ENCODE data around the gene HDAC4.

HDAC4 gene

DNA sequence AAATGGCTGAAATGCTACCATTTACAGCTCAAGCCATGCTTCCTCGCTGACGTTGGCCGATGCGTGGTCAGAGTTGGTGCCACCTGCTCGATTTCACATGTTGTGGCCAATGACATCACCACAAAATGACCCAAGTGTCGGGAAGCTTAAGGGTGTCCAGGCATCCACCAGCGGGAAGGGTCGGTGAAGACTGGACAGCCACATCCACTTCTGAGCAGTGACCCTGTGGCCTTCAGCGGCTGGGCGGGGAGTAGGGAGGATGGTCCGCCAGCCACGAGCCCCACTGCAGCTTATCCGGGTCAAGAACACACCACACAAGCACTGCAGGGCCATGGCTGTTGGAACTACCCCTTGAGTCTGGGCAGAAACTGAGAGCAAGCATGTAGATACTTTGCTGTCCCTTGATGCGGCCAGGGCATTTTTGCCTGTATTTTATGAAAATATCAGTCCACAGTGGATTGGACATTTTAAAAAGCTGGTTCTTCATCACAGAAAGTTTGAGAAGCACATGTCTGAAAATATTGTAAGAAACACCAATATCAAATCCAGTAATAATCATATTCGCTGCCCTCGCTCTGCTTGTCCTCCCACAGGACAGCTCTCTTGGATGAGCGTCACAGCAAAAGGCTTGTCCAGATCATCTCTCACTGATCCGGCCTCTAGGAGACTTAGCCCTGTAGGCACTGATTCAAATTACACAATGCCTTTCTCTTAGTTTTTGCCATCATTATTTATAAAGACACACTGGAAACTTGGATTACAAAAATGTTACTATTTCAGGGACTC, 379.0 kb downstream of the HDAC4 start:
- Mint-ChIP-seq H3K27ac (no peak overlapping the region), H3K27me3 (peaks cover 4% of the 10 kb centered on the region), H3K9me3 (ENCODE audit: low read depth) (no peaks in the 10 kb centered on the region), H3K4me1 (ENCODE audit: low read depth) (no peaks in the 10 kb centered on the region), H3K4me3 (no peak overlapping the region), H3K36me3 (no peaks in the 10 kb centered on the region)

DNA sequence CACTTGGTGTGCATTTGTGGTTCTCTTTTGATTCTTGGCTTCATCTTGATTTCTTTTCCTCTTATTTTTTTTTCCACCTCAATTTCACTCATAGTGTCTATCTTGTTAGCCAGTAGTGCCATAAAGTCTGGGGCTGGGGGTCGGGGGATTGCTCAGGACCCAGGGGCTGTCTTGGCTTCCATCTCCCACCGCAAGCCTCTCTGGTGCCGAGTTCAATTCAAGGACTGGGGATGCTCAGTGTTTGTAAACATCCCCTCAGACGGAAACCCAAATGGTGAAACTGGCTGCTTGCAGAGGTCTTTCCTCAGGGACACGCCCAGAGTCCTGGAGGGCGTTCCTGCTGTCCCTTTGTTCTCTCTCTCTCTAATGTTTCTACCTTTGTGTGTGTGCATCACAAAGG, 379.6 kb downstream of the HDAC4 start:
- no peak overlapping the region for H3K4me3 Mint-ChIP-seq
- peaks cover 4% of the 10 kb centered on the region for H3K27me3 Mint-ChIP-seq
- no peaks in the 10 kb centered on the region for H3K4me1 Mint-ChIP-seq (ENCODE audit: low read depth)
- no peaks in the 10 kb centered on the region for H3K36me3 Mint-ChIP-seq
- no peaks in the 10 kb centered on the region for H3K9me3 Mint-ChIP-seq (ENCODE audit: low read depth)
- H3K27ac Mint-ChIP-seq = no peak overlapping the region

GRCh38 chr2:239020541-239021041, 380.2 kb downstream of the HDAC4 start:
- H3K4me3 Mint-ChIP-seq = no peak overlapping the region
- no peaks in the 10 kb centered on the region for H3K4me1 Mint-ChIP-seq (ENCODE audit: low read depth)
- H3K9me3 Mint-ChIP-seq (ENCODE audit: low read depth) = no peaks in the 10 kb centered on the region
- H3K27ac Mint-ChIP-seq = no peak overlapping the region
- H3K36me3 Mint-ChIP-seq = no peaks in the 10 kb centered on the region
- H3K27me3 Mint-ChIP-seq = peaks cover 8% of the 10 kb centered on the region

GRCh38 chr2:239019183-239019581, 381.6 kb downstream of the HDAC4 start:
- no peak overlapping the region for H3K27ac Mint-ChIP-seq
- H3K36me3 Mint-ChIP-seq = no peaks in the 10 kb centered on the region
- H3K27me3 Mint-ChIP-seq = peaks cover 8% of the 10 kb centered on the region
- no peaks in the 10 kb centered on the region for H3K9me3 Mint-ChIP-seq (ENCODE audit: low read depth)
- no peak overlapping the region for H3K4me3 Mint-ChIP-seq
- H3K4me1 Mint-ChIP-seq (ENCODE audit: low read depth) = no peaks in the 10 kb centered on the region

- no peaks in the 10 kb centered on the region for H3K36me3 Mint-ChIP-seq
- no peak overlapping the region for H3K27ac Mint-ChIP-seq
- peaks cover 8% of the 10 kb centered on the region for H3K27me3 Mint-ChIP-seq
- no peaks in the 10 kb centered on the region for H3K4me1 Mint-ChIP-seq (ENCODE audit: low read depth)
- no peaks in the 10 kb centered on the region for H3K9me3 Mint-ChIP-seq (ENCODE audit: low read depth)
- no peak overlapping the region for H3K4me3 Mint-ChIP-seq
Observed at GRCh38 chr2:239018271-239019182, 382.3 kb downstream of the HDAC4 start.

DNA sequence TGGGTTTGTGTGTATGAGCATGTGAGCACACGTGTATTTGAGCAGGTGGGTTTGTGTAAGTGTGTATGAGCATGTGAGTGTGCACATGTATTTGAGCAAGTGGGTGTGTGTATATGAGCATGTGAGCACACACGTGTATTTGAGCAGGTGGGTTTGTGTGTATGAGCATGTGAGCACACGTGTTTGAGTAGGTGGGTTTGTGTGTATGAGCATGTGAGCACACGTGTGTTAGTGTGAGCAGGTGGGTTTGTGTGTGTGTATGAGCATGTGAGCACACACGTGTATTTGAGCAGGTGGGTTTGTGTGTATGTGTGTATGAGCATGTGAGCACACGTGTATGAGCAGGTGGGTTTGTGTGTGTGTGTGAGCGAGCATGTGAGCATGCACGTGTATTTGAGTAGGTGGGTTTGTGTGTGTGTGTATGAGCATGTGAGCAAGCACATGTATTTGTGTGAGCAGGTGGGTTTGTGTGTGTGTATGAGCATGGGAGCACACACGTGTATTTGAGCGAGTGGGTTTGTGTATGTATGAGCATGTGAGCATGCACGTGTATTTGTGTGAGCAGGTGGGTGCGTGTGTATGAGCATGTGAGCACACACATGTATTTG, 383.2 kb downstream of the HDAC4 start:
- no peak overlapping the region for H3K27ac Mint-ChIP-seq
- H3K27me3 Mint-ChIP-seq = peaks cover 11% of the 10 kb centered on the region
- no peak overlapping the region for H3K4me3 Mint-ChIP-seq
- no peaks in the 10 kb centered on the region for H3K9me3 Mint-ChIP-seq (ENCODE audit: low read depth)
- no peaks in the 10 kb centered on the region for H3K4me1 Mint-ChIP-seq (ENCODE audit: low read depth)
- no peaks in the 10 kb centered on the region for H3K36me3 Mint-ChIP-seq

- H3K27ac Mint-ChIP-seq = no peak overlapping the region
- H3K4me3 Mint-ChIP-seq = no peak overlapping the region
- H3K9me3 Mint-ChIP-seq (ENCODE audit: low read depth) = no peaks in the 10 kb centered on the region
- H3K4me1 Mint-ChIP-seq (ENCODE audit: low read depth) = no peaks in the 10 kb centered on the region
- H3K36me3 Mint-ChIP-seq = no peaks in the 10 kb centered on the region
- peaks cover 10% of the 10 kb centered on the region for H3K27me3 Mint-ChIP-seq
Observed at GRCh38 chr2:239015901-239016675, 384.7 kb downstream of the HDAC4 start.

DNA sequence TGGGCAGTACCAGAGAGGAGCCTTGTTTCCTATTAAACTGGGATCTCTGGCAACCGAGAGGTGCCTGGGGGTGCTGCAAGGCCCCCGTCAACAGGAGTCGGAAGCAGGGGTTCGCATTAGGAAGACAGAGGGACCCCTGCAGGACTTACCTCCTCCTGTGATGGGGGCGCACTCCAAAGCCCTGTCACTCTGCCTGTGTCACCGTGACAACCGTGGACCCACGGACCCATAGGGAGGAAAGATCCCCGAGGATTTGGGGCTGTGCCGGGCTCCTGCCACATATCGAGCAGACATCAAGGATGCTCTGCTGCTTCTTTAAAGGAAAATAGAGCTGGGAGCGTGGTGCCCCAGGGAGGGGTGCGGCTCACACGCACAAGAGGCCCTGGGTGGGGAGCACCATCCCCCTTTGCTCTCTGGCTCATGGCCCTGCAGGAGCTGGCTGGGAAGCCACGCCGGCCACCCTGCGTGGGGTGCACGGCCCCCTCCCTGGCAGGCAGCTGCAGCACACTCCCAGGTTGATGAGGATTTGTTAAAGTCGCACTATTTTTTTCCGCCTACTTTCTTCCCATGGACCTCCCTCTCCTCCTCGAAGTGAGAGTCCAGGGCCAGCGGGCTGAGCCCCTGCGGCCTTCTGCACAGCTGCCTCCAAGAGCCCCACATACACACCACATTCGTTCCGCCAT, 385.5 kb downstream of the HDAC4 start:
- Mint-ChIP-seq H3K36me3 (no peaks in the 10 kb centered on the region), H3K27ac (no peak overlapping the region), H3K4me3 (no peak overlapping the region), H3K4me1 (ENCODE audit: low read depth) (no peaks in the 10 kb centered on the region), H3K27me3 (peaks cover 10% of the 10 kb centered on the region), H3K9me3 (ENCODE audit: low read depth) (no peaks in the 10 kb centered on the region)

DNA sequence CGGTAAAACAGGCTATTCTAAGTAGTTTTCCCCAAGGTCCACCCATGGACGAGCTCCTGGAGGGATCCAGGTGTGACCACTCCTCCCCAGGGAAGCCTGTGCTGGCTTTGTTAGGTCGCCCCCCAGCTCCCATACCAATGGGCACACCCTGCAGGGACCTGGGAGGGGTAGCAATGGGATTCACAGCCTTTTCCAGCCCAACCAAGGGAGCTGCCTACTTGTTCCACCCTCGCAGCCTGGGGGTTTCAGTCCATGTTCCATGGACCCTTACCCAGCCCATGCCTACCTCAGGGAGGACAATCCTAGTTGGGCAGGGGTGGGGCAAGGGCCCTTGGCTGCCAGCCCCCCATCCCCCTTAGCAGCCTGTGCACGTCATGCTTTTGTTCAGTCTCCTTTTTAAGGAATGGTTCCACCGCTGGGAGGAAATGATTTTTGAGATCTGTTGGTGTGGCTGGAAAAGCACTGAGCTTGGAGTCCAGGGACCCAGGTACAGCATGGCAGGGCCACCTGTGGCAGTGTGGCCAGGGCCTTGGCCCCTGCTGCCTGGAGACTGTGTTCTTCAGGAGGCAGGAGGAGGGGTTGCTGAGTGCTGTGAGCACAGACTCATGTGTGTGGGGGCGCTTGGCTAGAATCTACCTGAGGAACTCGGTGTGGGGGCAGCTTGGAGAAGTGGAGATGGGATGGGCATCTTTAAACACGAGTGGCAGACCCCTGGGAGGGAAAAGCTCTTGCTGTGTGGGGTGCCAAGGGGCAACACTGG, 386.2 kb downstream of the HDAC4 start:
- Mint-ChIP-seq H3K27me3 (peaks cover 7% of the 10 kb centered on the region), H3K36me3 (no peaks in the 10 kb centered on the region), H3K27ac (no peak overlapping the region)

GRCh38 chr2:239013678-239013976, 387.2 kb downstream of the HDAC4 start:
- Mint-ChIP-seq H3K4me3 (no peak overlapping the region), H3K27ac (no peak overlapping the region), H3K4me1 (ENCODE audit: low read depth) (no peaks in the 10 kb centered on the region), H3K36me3 (no peaks in the 10 kb centered on the region), H3K9me3 (ENCODE audit: low read depth) (no peaks in the 10 kb centered on the region), H3K27me3 (peaks cover 9% of the 10 kb centered on the region)

More for the DNA sequence above, 386.2 kb downstream of the HDAC4 start:
- H3K4me3 Mint-ChIP-seq = no peak overlapping the region
- no peaks in the 10 kb centered on the region for H3K9me3 Mint-ChIP-seq (ENCODE audit: low read depth)
- H3K4me1 Mint-ChIP-seq (ENCODE audit: low read depth) = no peaks in the 10 kb centered on the region

DNA sequence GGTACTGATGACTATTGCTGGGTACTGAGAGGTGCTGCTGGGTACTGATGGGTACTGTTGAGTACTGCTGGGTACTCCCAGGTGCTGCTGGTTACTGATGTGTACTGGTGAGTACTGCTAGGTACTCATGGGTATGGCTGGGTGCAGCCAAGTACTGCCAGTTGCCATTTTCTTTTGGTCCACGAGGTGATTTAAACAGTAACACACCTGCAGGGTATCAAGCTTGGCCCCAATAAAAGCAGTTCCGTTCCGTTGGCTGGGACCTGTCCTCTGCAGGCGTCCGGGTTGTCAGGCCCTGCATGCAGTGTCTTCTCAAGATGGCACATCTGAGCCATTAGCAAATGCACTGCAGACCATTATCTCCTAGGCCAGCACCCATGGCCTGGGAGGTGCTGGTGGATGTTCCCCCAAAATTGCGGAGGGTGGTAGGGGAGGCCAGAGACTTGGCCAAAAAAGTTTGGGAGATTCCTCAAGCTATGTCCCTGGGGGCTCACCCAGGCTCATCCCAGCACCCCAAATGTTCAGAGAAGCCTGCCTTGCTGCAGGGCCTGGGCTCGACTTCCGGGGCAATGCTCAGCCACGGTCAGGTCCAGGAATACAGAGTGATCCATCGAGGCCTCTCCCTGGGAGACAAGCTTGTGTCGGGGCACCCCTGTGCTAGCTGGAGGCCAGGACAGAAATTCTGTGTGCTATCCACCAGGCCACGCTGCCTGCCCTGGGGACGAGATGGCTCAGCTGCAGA, 387.7 kb downstream of the HDAC4 start:
- Mint-ChIP-seq H3K27me3 (peaks cover 9% of the 10 kb centered on the region), H3K4me1 (ENCODE audit: low read depth) (no peaks in the 10 kb centered on the region), H3K36me3 (no peaks in the 10 kb centered on the region), H3K4me3 (no peak overlapping the region), H3K9me3 (ENCODE audit: low read depth) (no peaks in the 10 kb centered on the region), H3K27ac (no peak overlapping the region)

DNA sequence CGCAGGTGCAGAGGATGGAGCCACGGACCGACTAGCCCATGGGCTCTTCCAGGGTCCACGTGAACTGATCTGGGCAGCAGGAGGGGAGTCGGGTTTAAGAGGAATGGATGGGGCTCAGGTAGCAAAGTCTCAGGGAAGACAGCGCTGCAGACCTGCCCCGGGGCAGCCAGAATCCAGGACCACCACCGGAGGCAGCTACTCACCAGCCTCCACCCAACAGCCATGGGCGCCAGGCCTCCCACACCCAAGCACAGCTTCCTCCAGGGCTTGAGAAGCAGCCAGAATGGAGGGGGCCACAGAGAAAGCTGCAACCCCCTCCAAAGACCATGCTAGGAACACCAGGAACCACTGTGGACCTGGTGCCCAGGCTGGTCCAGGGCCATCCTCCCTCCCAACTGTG, 388.6 kb downstream of the HDAC4 start:
- no peaks in the 10 kb centered on the region for H3K36me3 Mint-ChIP-seq
- peaks cover 12% of the 10 kb centered on the region for H3K27me3 Mint-ChIP-seq
- no peaks in the 10 kb centered on the region for H3K4me1 Mint-ChIP-seq (ENCODE audit: low read depth)
- no peak overlapping the region for H3K27ac Mint-ChIP-seq
- H3K4me3 Mint-ChIP-seq = no peak overlapping the region
- no peaks in the 10 kb centered on the region for H3K9me3 Mint-ChIP-seq (ENCODE audit: low read depth)

DNA sequence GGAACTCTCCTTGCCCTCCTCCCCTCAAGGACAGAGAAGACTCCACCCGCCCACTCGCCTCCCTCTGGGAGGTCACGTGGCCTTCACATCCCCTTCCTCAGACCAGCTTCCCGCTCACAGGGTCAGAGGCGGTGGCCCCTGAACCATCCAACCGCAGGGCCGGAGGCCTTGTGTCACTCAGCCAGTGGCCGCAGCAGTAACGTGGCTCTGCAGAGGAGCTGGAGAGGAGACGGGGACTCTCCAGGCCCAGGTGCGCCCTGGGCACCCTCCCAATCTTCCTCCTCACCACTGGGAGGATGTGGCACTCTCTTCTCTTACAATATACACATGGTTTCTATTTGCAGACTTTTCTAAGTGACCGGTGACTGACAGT, 391.2 kb downstream of the HDAC4 start:
- Mint-ChIP-seq H3K4me1 (ENCODE audit: low read depth) (no peaks in the 10 kb centered on the region), H3K4me3 (no peak overlapping the region), H3K36me3 (no peaks in the 10 kb centered on the region), H3K9me3 (ENCODE audit: low read depth) (no peaks in the 10 kb centered on the region), H3K27me3 (peaks cover 15% of the 10 kb centered on the region), H3K27ac (no peak overlapping the region)
